Activated CD8-positive, alpha-beta T cell treated with anti-CD3 and anti-CD28 coated beads for 36 hours (primary cell): ENCODE measurements around the gene MAGEE2. TPM values are rescaled to one million over a fixed set of nuclear protein-coding genes. Genes with fewer than 3 reads are reported as not detected.

ENCODE experiments used
- ATAC-seq: fragments of 200-7000 bp; cut with Tn5 transposase; one replicate; pipeline ENCODE4 v1.10.0; 2021; ENCODE audit warnings: mild to moderate bottlenecking, moderate library complexity
- CTCF ChIA-PET: fragments of 350-600 bp; sonication (Branson Sonifier 250); formaldehyde crosslinking; loops from one replicate; lab custom pipeline; 2021; ENCODE audit warnings: antibody characterized with exemption; lab: Charles Lee
- POLR2A ChIA-PET: fragments of 350-600 bp; sonication (Branson Sonifier 250); formaldehyde crosslinking; loops from one replicate; lab custom pipeline; 2021; ENCODE audit warnings: antibody characterized with exemption; lab: Charles Lee
- DNase-seq: peaks from one replicate; pipeline ENCODE4 v3.0.0-alpha.2; 2020
- H3K27ac Mint-ChIP-seq: one replicate; pipeline ENCODE4 v1.8.0; 2021; ENCODE audit warnings: mild to moderate bottlenecking, mixed read lengths
- H3K27me3 Mint-ChIP-seq: one replicate; pipeline ENCODE4 v1.8.0; 2021; ENCODE audit warnings: mixed read lengths
- H3K36me3 Mint-ChIP-seq: one replicate; pipeline ENCODE4 v1.8.0; 2021; ENCODE audit warnings: low read depth, mixed read lengths
- H3K4me1 Mint-ChIP-seq: one replicate; pipeline ENCODE4 v1.8.0; 2021; ENCODE audit warnings: low read depth, mixed read lengths
- H3K4me3 Mint-ChIP-seq: one replicate; pipeline ENCODE4 v1.8.0; 2021; ENCODE audit warnings: mild to moderate bottlenecking, moderate library complexity, mixed read lengths
- H3K9me3 Mint-ChIP-seq: one replicate; pipeline ENCODE4 v1.8.0; 2021; ENCODE audit warnings: mixed read lengths
- intact Hi-C: fragments of 100-400 bp; cut with micrococcal nuclease; formaldehyde crosslinking; loops from one replicate; pipeline ENCODE4 v1.10.0; 2022
- total RNA-seq, 2 experiments: library from RNA; stranded (reverse); gene quantifications; one replicate each; pipeline ENCODE4 v1.2.3, GENCODE V29; 2021
- TF ChIP-seq, protein P1 (sequence below): fragments of 200-600 bp; IDR thresholded peaks from one replicate; pipeline ENCODE4 v1.8.0; 2022; ENCODE audit warnings: antibody characterized with exemption, mild to moderate bottlenecking

The MAGEE2 gene
- total RNA-seq, 2 experiments from 2014 or later, result not detected

DNA sequence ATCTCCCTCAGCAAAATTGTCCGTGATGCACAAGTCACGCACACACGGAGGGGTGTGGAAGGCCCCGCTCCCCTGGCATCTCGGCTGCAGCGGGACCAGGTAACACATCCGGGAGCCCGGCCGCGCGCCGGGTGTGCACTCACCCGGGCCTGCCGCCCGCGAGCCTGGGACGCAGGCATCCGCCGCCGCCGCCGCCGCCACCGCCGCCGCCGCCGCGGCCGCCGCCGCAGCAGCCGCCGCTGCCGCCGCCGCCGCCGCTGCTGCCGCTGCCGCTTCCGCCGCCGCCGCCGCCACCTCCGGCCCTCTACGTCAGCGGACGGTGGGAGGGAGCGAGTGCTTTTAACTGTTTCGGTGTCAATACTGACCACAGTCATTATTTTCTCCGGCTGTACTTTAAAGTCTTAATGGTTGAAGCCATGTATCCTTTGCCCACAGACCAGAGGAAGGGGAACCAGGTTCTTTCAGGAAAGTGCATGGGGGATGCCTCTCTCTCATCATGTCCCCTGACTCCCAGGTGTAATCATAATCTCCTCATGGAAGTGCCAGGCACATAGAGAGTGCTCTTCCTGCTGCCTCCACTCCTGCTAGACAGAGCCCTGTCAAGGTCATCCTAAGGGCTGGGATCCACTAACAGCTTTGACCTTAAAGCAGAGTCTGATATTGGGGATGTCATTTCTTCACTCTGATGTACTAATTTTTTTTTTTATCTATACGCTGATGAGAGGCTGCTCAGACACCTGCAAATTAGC lies 38.0 kb downstream of the MAGEE2 start:
- intact Hi-C loops, result no loop called here
- Mint-ChIP-seq H3K36me3 (peaks cover 2% of the 10 kb centered on the region), H3K27ac (no peak overlapping the region), H3K4me3 (peak overlapping the region; percentile 68), H3K4me1 (peaks cover 3% of the 10 kb centered on the region), H3K9me3 (peaks cover 15% of the 10 kb centered on the region), H3K27me3 (no peaks in the 10 kb centered on the region)
- DNase-seq, result peak; percentile 37
- TF ChIP-seq, protein P1, sequence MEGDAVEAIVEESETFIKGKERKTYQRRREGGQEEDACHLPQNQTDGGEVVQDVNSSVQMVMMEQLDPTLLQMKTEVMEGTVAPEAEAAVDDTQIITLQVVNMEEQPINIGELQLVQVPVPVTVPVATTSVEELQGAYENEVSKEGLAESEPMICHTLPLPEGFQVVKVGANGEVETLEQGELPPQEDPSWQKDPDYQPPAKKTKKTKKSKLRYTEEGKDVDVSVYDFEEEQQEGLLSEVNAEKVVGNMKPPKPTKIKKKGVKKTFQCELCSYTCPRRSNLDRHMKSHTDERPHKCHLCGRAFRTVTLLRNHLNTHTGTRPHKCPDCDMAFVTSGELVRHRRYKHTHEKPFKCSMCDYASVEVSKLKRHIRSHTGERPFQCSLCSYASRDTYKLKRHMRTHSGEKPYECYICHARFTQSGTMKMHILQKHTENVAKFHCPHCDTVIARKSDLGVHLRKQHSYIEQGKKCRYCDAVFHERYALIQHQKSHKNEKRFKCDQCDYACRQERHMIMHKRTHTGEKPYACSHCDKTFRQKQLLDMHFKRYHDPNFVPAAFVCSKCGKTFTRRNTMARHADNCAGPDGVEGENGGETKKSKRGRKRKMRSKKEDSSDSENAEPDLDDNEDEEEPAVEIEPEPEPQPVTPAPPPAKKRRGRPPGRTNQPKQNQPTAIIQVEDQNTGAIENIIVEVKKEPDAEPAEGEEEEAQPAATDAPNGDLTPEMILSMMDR, result no peak
- POLR2A ChIA-PET, result no interaction called here
- ATAC-seq, result peak; percentile 64
- CTCF ChIA-PET, result interaction anchor here (0.6 to 1.0 kb wide), 2 partner anchors 36 to 424 kb away, joined by 3 read pairs; no protein-coding TSS in a partner anchor
